K562 (cell line): ENCODE measurements around the gene PDE3A.

Source experiments
- BACH1 ChIP-seq: fragments of 200-800 bp; sonication (Bioruptor generic); IDR thresholded peaks from 2 replicates; pipeline ENCODE4 v1.6.1; 2016; ENCODE audit warnings: missing genetic modification characterization, missing compliant biosample characterization
- CREB1 ChIP-seq, 2 experiments: sonication (generic) in 1 of 2; formaldehyde crosslinking in 1 of 2; IDR thresholded peaks; 2 replicates each; pipeline versions ENCODE4 v1.6.1 to v1.8.0; 2012 to 2022; ENCODE audit warnings: inconsistent platforms in 1 of 2, mild to moderate bottlenecking in 1 of 2, missing genetic modification reagents in 1 of 2, moderate library complexity in 1 of 2
- KAT7 ChIP-seq: sonication (generic); formaldehyde crosslinking; IDR thresholded peaks from 2 replicates; pipeline ENCODE4 v1.8.0; 2022; ENCODE audit warnings: missing genetic modification reagents, mild to moderate bottlenecking, borderline replicate concordance
- NFE2L1 ChIP-seq: fragments of 450-650 bp; IDR thresholded peaks from 2 replicates; pipeline ENCODE4 v1.6.1; 2016; ENCODE audit warnings: missing genetic modification characterization, low read depth, mild to moderate bottlenecking, missing compliant biosample characterization, moderate library complexity, borderline replicate concordance
- TF ChIP-seq, protein P1 (sequence below), 2 experiments: fragments of 450-650 bp in 1 of 2; sonication (generic) in 1 of 2; formaldehyde crosslinking; conservative IDR thresholded peaks; 2 replicates each; pipeline versions ENCODE4 v1.4.0 to v1.8.1; 2020 to 2022; ENCODE audit warnings: mild to moderate bottlenecking in 1 of 2, missing genetic modification reagents in 1 of 2
- TF ChIP-seq, protein P2 (sequence below): fragments of 450-650 bp; IDR thresholded peaks from 2 replicates; pipeline ENCODE4 v1.7.1; 2018; ENCODE audit warnings: mild to moderate bottlenecking, low read depth; ENCODE audit not compliant: partially characterized antibody
- TF ChIP-seq, protein P3 (sequence below): sonication (generic); formaldehyde crosslinking; IDR thresholded peaks from 2 replicates; pipeline ENCODE4 v1.8.0; 2023; ENCODE audit warnings: mild to moderate bottlenecking, missing genetic modification reagents

DNA sequence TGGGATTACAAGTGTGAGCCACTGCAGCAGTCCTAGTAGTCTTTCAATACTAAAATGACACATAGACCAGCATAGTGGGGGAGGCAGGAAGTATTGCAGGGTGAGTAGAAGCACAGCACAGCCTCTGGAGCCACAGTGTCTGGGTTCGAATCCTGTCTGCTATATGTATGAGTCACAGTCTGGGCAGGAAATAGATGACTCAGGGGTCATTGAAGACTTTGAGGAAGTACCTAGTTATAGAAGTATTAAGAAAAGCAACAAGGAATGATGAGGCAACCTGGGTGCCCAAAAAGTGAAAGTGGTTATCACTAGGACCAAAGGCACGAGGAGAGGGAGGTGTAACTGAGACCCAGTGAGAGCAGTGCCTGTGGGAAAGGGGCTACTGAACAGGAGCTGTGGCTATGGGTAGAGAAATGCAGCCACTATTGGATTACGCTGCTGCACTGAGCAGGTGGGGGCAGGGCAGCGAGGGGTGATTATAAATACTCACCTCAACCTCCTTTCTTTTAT lies 124.0 kb downstream of the PDE3A start:
- TF ChIP-seq, protein P1, sequence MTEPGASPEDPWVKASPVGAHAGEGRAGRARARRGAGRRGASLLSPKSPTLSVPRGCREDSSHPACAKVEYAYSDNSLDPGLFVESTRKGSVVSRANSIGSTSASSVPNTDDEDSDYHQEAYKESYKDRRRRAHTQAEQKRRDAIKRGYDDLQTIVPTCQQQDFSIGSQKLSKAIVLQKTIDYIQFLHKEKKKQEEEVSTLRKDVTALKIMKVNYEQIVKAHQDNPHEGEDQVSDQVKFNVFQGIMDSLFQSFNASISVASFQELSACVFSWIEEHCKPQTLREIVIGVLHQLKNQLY (CRISPR knock-in tag; conservative IDR thresholded peaks at IDR 0.05): no peak
- TF ChIP-seq CREB1 (IDR thresholded peaks at IDR 0.05): no peak
- TF ChIP-seq CREB1 (CRISPR knock-in tag; IDR thresholded peaks at IDR 0.05): no peak
- no peak for TF ChIP-seq BACH1 (tag)
- TF ChIP-seq, protein P2, sequence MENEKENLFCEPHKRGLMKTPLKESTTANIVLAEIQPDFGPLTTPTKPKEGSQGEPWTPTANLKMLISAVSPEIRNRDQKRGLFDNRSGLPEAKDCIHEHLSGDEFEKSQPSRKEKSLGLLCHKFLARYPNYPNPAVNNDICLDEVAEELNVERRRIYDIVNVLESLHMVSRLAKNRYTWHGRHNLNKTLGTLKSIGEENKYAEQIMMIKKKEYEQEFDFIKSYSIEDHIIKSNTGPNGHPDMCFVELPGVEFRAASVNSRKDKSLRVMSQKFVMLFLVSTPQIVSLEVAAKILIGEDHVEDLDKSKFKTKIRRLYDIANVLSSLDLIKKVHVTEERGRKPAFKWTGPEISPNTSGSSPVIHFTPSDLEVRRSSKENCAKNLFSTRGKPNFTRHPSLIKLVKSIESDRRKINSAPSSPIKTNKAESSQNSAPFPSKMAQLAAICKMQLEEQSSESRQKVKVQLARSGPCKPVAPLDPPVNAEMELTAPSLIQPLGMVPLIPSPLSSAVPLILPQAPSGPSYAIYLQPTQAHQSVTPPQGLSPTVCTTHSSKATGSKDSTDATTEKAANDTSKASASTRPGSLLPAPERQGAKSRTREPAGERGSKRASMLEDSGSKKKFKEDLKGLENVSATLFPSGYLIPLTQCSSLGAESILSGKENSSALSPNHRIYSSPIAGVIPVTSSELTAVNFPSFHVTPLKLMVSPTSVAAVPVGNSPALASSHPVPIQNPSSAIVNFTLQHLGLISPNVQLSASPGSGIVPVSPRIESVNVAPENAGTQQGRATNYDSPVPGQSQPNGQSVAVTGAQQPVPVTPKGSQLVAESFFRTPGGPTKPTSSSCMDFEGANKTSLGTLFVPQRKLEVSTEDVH: no peak
- TF ChIP-seq, protein P3, sequence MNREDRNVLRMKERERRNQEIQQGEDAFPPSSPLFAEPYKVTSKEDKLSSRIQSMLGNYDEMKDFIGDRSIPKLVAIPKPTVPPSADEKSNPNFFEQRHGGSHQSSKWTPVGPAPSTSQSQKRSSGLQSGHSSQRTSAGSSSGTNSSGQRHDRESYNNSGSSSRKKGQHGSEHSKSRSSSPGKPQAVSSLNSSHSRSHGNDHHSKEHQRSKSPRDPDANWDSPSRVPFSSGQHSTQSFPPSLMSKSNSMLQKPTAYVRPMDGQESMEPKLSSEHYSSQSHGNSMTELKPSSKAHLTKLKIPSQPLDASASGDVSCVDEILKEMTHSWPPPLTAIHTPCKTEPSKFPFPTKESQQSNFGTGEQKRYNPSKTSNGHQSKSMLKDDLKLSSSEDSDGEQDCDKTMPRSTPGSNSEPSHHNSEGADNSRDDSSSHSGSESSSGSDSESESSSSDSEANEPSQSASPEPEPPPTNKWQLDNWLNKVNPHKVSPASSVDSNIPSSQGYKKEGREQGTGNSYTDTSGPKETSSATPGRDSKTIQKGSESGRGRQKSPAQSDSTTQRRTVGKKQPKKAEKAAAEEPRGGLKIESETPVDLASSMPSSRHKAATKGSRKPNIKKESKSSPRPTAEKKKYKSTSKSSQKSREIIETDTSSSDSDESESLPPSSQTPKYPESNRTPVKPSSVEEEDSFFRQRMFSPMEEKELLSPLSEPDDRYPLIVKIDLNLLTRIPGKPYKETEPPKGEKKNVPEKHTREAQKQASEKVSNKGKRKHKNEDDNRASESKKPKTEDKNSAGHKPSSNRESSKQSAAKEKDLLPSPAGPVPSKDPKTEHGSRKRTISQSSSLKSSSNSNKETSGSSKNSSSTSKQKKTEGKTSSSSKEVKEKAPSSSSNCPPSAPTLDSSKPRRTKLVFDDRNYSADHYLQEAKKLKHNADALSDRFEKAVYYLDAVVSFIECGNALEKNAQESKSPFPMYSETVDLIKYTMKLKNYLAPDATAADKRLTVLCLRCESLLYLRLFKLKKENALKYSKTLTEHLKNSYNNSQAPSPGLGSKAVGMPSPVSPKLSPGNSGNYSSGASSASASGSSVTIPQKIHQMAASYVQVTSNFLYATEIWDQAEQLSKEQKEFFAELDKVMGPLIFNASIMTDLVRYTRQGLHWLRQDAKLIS (CRISPR knock-in tag): no peak
- TF ChIP-seq NFE2L1: no peak
- TF ChIP-seq KAT7 (CRISPR knock-in tag): no peak
